Right atrium auricular region (tissue), 2 donors: ENCODE data around the gene INAFM1. TPM values are rescaled to one million over a fixed set of nuclear protein-coding genes. Genes with fewer than 3 reads are reported as not detected.

ENCODE experiments used
- DNase-seq: peaks from one replicate; pipeline ENCODE4 v3.0.0-alpha.2; 2019; ENCODE audit warnings: low spot score
- H3K27ac ChIP-seq, 2 donors: fragments of 200-600 bp; sonication (generic); 1 replicate in 1 of 2; 2 replicates in 1 of 2; pipeline ENCODE4 v1.5.1; 2016 to 2019
- H3K27me3 ChIP-seq, 2 donors: fragments of 200-600 bp; sonication (generic); one replicate each; pipeline versions ENCODE4 v1.5.1 to v1.6.0; 2017 to 2019
- H3K36me3 ChIP-seq: fragments of 200-600 bp; sonication (generic); one replicate; pipeline ENCODE4 v1.5.1; 2016
- H3K4me1 ChIP-seq, 2 donors: fragments of 200-600 bp; sonication (generic); one replicate each; pipeline versions ENCODE4 v1.5.1 to v1.6.0; 2017 to 2019
- H3K4me3 ChIP-seq, 2 donors: fragments of 200-600 bp; sonication (generic); 1 replicate in 1 of 2; 2 replicates in 1 of 2; pipeline ENCODE4 v1.5.1; 2017 to 2019; ENCODE audit warnings: mild to moderate bottlenecking in 1 of 2, moderate library complexity in 1 of 2
- H3K9me3 ChIP-seq, 2 donors: fragments of 200-600 bp; sonication (generic); one replicate each; pipeline ENCODE4 v1.5.1; 2019
- microRNA counts, 2 donors: library from miRNA; unstranded; fragments of <30 nt; microRNA quantifications; one replicate each; lab custom pipeline; 2016 to 2017
- microRNA-seq, 2 donors: library from miRNA; unstranded; fragments of <30 nt; microRNA quantifications; one replicate each; pipeline ENCODE4, GENCODE V29; 2016 to 2017; ENCODE audit warnings: borderline number of aligned reads in 2 of 2, borderline replicate concordance in 1 of 2
- total RNA-seq, 2 donors: library from RNA; depleted of rRNA; stranded (reverse); fragments of >200 nt; gene quantifications; one replicate each; pipeline ENCODE4 v1.1.0, GENCODE V29; 2016
- TF ChIP-seq, protein P1 (sequence below), 2 donors: fragments of 200-600 bp; sonication (generic); IDR thresholded peaks; one replicate each; pipeline ENCODE4 v1.5.1; 2019; ENCODE audit warnings: antibody characterized with exemption in 2 of 2

The INAFM1 gene
- total RNA-seq, 2 donors from 2014 or later, result 1.9 to 7.0 TPM

DNA sequence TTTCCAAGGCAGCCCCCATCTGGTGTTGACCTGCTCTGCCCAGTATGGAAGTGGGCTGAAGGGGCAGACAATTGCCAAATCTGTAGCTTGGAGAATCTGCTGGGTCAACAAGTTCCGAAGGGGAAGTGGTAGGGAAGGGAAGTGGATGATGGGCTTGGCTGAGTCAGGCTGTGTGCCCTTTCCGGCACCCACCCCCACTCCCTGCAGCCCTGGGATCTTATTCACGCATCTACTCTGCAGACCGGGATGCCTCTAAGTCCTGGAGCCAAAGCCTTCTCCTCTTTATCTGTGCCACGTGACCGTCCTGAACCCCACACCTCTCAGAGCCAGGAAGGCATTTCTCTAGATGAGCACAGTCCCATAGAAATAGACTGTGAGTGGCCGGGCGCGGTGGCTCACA lies 49.8 kb downstream of the INAFM1 start:
- no peak overlapping the region for H3K27ac ChIP-seq

More for the DNA sequence above, 49.8 kb downstream of the INAFM1 start:
- Histone ChIP-seq H3K27me3 (no peaks in the 10 kb centered on the region), H3K36me3 (no peaks in the 10 kb centered on the region), H3K4me1 (no peaks in the 10 kb centered on the region), H3K4me3 (no peak overlapping the region), H3K9me3 (no peaks in the 10 kb centered on the region)
- TF ChIP-seq, protein P1, sequence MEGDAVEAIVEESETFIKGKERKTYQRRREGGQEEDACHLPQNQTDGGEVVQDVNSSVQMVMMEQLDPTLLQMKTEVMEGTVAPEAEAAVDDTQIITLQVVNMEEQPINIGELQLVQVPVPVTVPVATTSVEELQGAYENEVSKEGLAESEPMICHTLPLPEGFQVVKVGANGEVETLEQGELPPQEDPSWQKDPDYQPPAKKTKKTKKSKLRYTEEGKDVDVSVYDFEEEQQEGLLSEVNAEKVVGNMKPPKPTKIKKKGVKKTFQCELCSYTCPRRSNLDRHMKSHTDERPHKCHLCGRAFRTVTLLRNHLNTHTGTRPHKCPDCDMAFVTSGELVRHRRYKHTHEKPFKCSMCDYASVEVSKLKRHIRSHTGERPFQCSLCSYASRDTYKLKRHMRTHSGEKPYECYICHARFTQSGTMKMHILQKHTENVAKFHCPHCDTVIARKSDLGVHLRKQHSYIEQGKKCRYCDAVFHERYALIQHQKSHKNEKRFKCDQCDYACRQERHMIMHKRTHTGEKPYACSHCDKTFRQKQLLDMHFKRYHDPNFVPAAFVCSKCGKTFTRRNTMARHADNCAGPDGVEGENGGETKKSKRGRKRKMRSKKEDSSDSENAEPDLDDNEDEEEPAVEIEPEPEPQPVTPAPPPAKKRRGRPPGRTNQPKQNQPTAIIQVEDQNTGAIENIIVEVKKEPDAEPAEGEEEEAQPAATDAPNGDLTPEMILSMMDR (IDR thresholded peaks at IDR 0.05), result no peak
- no peak for DNase-seq

MicroRNAs within 50 kb of the gene (microRNA counts, 767-probe panel; counts per million panel counts)
- microRNA hsa-miR-3190-5p (lab: Ali Mortazavi, UCI), result 0 to 31.0 counts per million in 2 donors

Small RNAs within 50 kb of the gene (microRNA-seq; reads per million reads assigned to microRNA genes)
- gene MIR3190, result 0 reads per million in 2 donors
- 0 reads per million in 2 donors for gene MIR3191

Other genes starting within 250 kb of the INAFM1 start
- 10 to 100 TPM; 47.8 to 51.0 TPM for gene TMEM160, start 226.3 kb upstream of the INAFM1 start, total RNA-seq
- gene ZC3H4, start 161.1 kb upstream of the INAFM1 start, total RNA-seq, result 10 to 100 TPM; 15.4 to 18.0 TPM
- 10 to 100 TPM; 43.7 to 48.7 TPM for gene SAE1, start 144.1 kb upstream of the INAFM1 start, total RNA-seq
- gene BBC3, start 43.7 kb upstream of the INAFM1 start, total RNA-seq, result 1 to 10 TPM; 2.5 to 2.9 TPM
- 10 to 100 TPM in 1 of 2 donors, 1 to 10 TPM in 1; 9.2 to 11.9 TPM for gene CCDC9, start 18.4 kb upstream of the INAFM1 start, total RNA-seq
- gene C5AR1, start 35.0 kb downstream of the INAFM1 start, total RNA-seq, result 10 to 100 TPM in 1 of 2 donors, 1 to 10 TPM in 1; 4.6 to 14.3 TPM
- 1 to 10 TPM; 1.1 to 3.3 TPM for gene C5AR2, start 57.3 kb downstream of the INAFM1 start, total RNA-seq
- 1 to 10 TPM; 5.1 to 8.2 TPM for gene DHX34, start 74.4 kb downstream of the INAFM1 start, total RNA-seq
- 1 to 10 TPM; 6.3 to 9.2 TPM for gene MEIS3, start 144.6 kb downstream of the INAFM1 start, total RNA-seq
- gene SLC8A2, start 197.0 kb downstream of the INAFM1 start, total RNA-seq, result under 1 TPM; 0.28 to 0.37 TPM
- 1 to 10 TPM; 2.8 to 2.9 TPM for gene KPTN, start 209.3 kb downstream of the INAFM1 start, total RNA-seq
- gene NAPA, start 240.2 kb downstream of the INAFM1 start, total RNA-seq, result 100 to 1,000 TPM; 127 to 213 TPM